Brain microvascular endothelial cell (primary cell): ENCODE results near the gene IQSEC1.
"Not testable (repeated sequence)": the region's sequence is repeated elsewhere in the genome, so short reads cannot be mapped to it uniquely, and the experiment has no call there.

Experiments used
- DNase-seq: peaks from one replicate; pipeline ENCODE4 v3.0.0-alpha.2; 2020
- H3K27ac ChIP-seq: fragments of 250-450 bp; sonication (Bioruptor Pico); 2 replicates; pipeline ENCODE4 v1.5.1; 2020; ENCODE audit warnings: mild to moderate bottlenecking, moderate library complexity
- H3K27me3 ChIP-seq: fragments of 250-450 bp; sonication (Bioruptor Pico); replicated peaks from 2 replicates; pipeline ENCODE4 v1.5.1; 2020; ENCODE audit warnings: mild to moderate bottlenecking
- H3K36me3 ChIP-seq: fragments of 250-450 bp; sonication (Bioruptor Pico); replicated peaks from 2 replicates; pipeline ENCODE4 v1.5.1; 2020; ENCODE audit warnings: mild to moderate bottlenecking
- H3K4me3 ChIP-seq: 2 replicates; pipeline ENCODE4 v1.5.1; 2011; ENCODE audit warnings: low read depth, mild to moderate bottlenecking, control low read depth, low read length, moderate library complexity
- in situ Hi-C: cut with HindIII; loops from 2 replicates; pipeline ENCODE4 v1.10.0; 2017; ENCODE audit warnings: low sequenced_read_pairs, low pct_ligation_motif_present
- TF ChIP-seq, protein P1 (sequence below): IDR thresholded peaks from 2 replicates; pipeline ENCODE4 v1.5.1; 2011; ENCODE audit warnings: low read depth, mild to moderate bottlenecking, moderate library complexity, low read length, control low read depth, inconsistent platforms; ENCODE audit errors: missing control alignments

IQSEC1 gene

GRCh38 chr3:12854565-12854964, 218.7 kb downstream of the IQSEC1 start:
- Histone ChIP-seq H3K4me3 (no peak overlapping the region), H3K27ac (no peak overlapping the region), H3K36me3 (no peaks in the 10 kb centered on the region), H3K27me3 (peaks cover 3% of the 10 kb centered on the region)
- in situ Hi-C loops = no loop called here
- TF ChIP-seq, protein P1, sequence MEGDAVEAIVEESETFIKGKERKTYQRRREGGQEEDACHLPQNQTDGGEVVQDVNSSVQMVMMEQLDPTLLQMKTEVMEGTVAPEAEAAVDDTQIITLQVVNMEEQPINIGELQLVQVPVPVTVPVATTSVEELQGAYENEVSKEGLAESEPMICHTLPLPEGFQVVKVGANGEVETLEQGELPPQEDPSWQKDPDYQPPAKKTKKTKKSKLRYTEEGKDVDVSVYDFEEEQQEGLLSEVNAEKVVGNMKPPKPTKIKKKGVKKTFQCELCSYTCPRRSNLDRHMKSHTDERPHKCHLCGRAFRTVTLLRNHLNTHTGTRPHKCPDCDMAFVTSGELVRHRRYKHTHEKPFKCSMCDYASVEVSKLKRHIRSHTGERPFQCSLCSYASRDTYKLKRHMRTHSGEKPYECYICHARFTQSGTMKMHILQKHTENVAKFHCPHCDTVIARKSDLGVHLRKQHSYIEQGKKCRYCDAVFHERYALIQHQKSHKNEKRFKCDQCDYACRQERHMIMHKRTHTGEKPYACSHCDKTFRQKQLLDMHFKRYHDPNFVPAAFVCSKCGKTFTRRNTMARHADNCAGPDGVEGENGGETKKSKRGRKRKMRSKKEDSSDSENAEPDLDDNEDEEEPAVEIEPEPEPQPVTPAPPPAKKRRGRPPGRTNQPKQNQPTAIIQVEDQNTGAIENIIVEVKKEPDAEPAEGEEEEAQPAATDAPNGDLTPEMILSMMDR = no peak
- DNase-seq = no peak

DNA sequence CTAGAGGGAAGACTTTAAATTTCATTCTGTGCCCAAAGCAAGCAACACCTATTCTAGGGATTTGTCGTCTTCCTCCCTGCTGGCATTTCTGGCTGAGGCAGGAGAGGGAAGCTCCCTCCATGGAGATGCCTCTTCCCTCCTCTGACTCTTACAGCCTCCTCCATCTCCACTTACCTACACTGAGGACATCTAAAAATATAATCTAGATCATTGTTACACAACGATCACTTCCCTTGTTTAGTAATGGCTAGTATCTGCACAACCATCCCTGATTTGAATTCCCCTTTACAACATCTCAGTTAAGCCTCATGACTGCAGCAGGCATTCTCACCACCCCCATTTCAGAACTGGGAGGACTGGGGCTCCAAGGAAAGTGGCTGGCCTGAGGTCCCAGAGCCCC, 219.4 kb downstream of the IQSEC1 start:
- in situ Hi-C loops, H3K27ac ChIP-seq, H3K36me3 ChIP-seq, H3K27me3 ChIP-seq, DNase-seq, H3K4me3 ChIP-seq: not testable (repeated sequence)

- H3K4me3 ChIP-seq = no peak overlapping the region
- peaks cover 3% of the 10 kb centered on the region for H3K27me3 ChIP-seq
- H3K27ac ChIP-seq = no peak overlapping the region
- in situ Hi-C loops = no loop called here
- H3K36me3 ChIP-seq = no peaks in the 10 kb centered on the region
- no peak for DNase-seq
- TF ChIP-seq, protein P1 = no peak
Observed at GRCh38 chr3:12852201-12852600, 221.0 kb downstream of the IQSEC1 start.
